Tibial artery (tissue), 4 donors: ENCODE data around the gene CLCN7.

Experiments used
- DNase-seq, 2 donors: peaks; one replicate each; pipeline ENCODE4 v3.0.0-alpha.2; 2019
- H3K27ac ChIP-seq, 2 donors: fragments of 200-600 bp; sonication (generic) in 1 of 2; 1 replicate in 1 of 2; 2 replicates in 1 of 2; pipeline ENCODE4 v1.5.1; 2018 to 2019; ENCODE audit warnings: mild to moderate bottlenecking in 1 of 2
- H3K27me3 ChIP-seq, 2 donors: fragments of 200-600 bp; sonication (generic) in 1 of 2; one replicate each; pipeline versions ENCODE4 v1.5.1 to v1.6.0; 2016 to 2019
- H3K36me3 ChIP-seq, 3 donors: fragments of 200-600 bp; sonication (generic) in 2 of 3; one replicate each; pipeline ENCODE4 v1.5.1; 2016 to 2019; ENCODE audit warnings: mild to moderate bottlenecking in 2 of 3
- H3K4me1 ChIP-seq, 4 donors: fragments of 200-600 bp; sonication (generic) in 2 of 4; 1 replicate in 3 of 4; 2 replicates in 1 of 4; pipeline ENCODE4 v1.5.1; 2016 to 2019
- H3K4me3 ChIP-seq, 2 donors: fragments of 200-600 bp; sonication (generic) in 1 of 2; 1 replicate in 1 of 2; 2 replicates in 1 of 2; pipeline ENCODE4 v1.5.1; 2018 to 2019; ENCODE audit warnings: mild to moderate bottlenecking in 2 of 2
- H3K9me3 ChIP-seq, 3 donors: fragments of 200-600 bp; sonication (generic) in 1 of 3; one replicate each; pipeline ENCODE4 v1.5.1; 2016 to 2019
- CTCF ChIP-seq, 2 experiments: fragments of 200-600 bp in 1 of 2; fragments of 450-650 bp in 1 of 2; IDR thresholded peaks; one replicate each; pipeline ENCODE4 v1.5.1; 2017 to 2019; ENCODE audit warnings: antibody characterized with exemption in 2 of 2, mild to moderate bottlenecking in 1 of 2, moderate library complexity in 1 of 2
- intact Hi-C: fragments of 100-400 bp; cut with DNase I; formaldehyde crosslinking; loops from one replicate; pipeline ENCODE4 v1.15.0; 2023; ENCODE audit warnings: low total_unique reads

Gene CLCN7

GRCh38 chr16:1397779-1398178 lies 77.0 kb downstream of the CLCN7 start:
- Histone ChIP-seq H3K36me3 (peaks cover 58 to 98% (median 81%) of the 10 kb centered on the region in 3 donors), H3K4me3 (no peak overlapping the region), H3K27ac (no peak overlapping the region), H3K27me3 (no peaks in the 10 kb centered on the region), H3K4me1 (no peaks in the 10 kb centered on the region), H3K9me3 (no peaks in the 10 kb centered on the region)
- no peak for DNase-seq
- intact Hi-C loops = no loop called here
- no peak for TF ChIP-seq CTCF (IDR thresholded peaks at IDR 0.05)

GRCh38 chr16:1395444-1396031 lies 79.3 kb downstream of the CLCN7 start:
- peaks cover 60 to 96% (median 79%) of the 10 kb centered on the region in 3 donors for H3K36me3 ChIP-seq
- intact Hi-C loops = no loop called here

More at GRCh38 chr16:1395444-1396031, 79.3 kb downstream of the CLCN7 start:
- H3K4me1 ChIP-seq = no peaks in the 10 kb centered on the region
- no peaks in the 10 kb centered on the region for H3K9me3 ChIP-seq
- no peak overlapping the region for H3K4me3 ChIP-seq
- no peak for DNase-seq
- no peaks in the 10 kb centered on the region for H3K27me3 ChIP-seq
- TF ChIP-seq CTCF (IDR thresholded peaks at IDR 0.05) = no peak
- H3K27ac ChIP-seq = no peak overlapping the region
